ENCODE data around the gene CLIC1. TPM values are rescaled to one million over a fixed set of nuclear protein-coding genes. Genes with fewer than 3 reads are reported as not detected.

CLIC1 gene
- total RNA-seq, 4 donors from 2014 or later = 253 to 375 (median 362) TPM

DNA sequence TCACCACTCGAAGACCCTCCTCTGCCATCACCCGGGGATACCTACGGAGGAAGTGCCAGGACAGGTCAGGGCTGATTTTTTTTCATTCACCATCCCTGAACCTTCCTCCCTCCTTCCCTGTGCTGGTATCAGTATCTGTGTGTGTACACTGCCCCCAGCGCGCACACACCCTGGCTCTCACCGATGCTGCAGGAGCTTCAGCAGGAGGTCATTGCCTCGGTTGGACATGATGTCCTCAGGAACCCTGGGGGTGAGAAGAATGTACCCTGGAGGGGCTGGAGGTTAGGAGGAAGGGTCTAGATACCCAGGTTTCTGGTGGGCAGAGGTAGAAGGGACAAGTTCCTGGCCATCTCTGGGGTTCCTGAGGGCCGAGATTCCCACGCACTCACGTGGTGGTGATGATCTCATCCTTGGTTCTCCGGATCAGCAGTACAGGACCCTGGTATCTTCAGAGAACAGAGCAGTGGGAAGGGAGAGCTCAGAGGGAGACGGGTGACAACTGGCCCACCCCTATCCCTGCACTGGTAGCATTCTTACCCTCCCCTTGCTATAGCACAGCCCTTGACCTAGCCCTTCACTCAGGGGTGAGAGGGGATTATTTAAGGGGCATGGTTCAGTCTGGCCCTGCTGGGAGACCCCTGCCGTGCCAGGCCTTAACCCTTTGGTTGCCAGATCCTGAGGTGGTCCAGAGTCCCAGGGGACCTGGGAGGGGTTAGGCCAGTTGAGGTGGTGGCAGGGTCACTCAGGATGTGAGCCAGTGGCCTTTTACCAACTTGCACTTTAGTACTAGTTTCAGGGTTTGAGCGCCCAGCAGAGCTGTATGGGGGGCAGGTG is 48.3 kb downstream of the CLIC1 start:
- intact Hi-C loops (cut with DNase I; ENCODE audit: low total_unique reads) (loop anchor here (10.0 kb wide), 1 partner anchor 147 kb away; no protein-coding TSS in a partner anchor), in situ Hi-C loops (cut with MboI; ENCODE audit: low pct_ligation_motif_present in 1 of 4, low pct_unique_long_range_greater_than_20kb in 1 of 4, low sequenced_read_pairs in 3 of 4) (loop anchor here in 2 of 4 donors (5.0 to 10.0 kb wide), 2 partner anchors 77 to 79 kb away; partner anchors contain the start of gene SAPCD1 (in 1 of the 2))
- DNase-seq = no peak
- Histone ChIP-seq H3K27me3 (no peaks in the 10 kb centered on the region), H3K9me3 (no peaks in the 10 kb centered on the region), H3K4me3 (no peak overlapping the region), H3K4me1 (peaks cover 0 to 4% (median 0%) of the 10 kb centered on the region in 4 donors), H3K27ac (no peak overlapping the region), H3K36me3 (peaks cover 0 to 39% (median 18%) of the 10 kb centered on the region in 4 donors)
- WGBS, 2 donors (ENCODE audit: low coverage in 1 of 2) = 79 to 88% methylated on average over 2 to 14 of the region's 14 CpGs
- TF ChIP-seq, protein P1, sequence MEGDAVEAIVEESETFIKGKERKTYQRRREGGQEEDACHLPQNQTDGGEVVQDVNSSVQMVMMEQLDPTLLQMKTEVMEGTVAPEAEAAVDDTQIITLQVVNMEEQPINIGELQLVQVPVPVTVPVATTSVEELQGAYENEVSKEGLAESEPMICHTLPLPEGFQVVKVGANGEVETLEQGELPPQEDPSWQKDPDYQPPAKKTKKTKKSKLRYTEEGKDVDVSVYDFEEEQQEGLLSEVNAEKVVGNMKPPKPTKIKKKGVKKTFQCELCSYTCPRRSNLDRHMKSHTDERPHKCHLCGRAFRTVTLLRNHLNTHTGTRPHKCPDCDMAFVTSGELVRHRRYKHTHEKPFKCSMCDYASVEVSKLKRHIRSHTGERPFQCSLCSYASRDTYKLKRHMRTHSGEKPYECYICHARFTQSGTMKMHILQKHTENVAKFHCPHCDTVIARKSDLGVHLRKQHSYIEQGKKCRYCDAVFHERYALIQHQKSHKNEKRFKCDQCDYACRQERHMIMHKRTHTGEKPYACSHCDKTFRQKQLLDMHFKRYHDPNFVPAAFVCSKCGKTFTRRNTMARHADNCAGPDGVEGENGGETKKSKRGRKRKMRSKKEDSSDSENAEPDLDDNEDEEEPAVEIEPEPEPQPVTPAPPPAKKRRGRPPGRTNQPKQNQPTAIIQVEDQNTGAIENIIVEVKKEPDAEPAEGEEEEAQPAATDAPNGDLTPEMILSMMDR (IDR thresholded peaks at IDR 0.05) = no peak
- no peak for TF ChIP-seq POLR2AphosphoS5 (IDR thresholded peaks at IDR 0.05)
- TF ChIP-seq POLR2A (IDR thresholded peaks at IDR 0.05) = no peak

DNA sequence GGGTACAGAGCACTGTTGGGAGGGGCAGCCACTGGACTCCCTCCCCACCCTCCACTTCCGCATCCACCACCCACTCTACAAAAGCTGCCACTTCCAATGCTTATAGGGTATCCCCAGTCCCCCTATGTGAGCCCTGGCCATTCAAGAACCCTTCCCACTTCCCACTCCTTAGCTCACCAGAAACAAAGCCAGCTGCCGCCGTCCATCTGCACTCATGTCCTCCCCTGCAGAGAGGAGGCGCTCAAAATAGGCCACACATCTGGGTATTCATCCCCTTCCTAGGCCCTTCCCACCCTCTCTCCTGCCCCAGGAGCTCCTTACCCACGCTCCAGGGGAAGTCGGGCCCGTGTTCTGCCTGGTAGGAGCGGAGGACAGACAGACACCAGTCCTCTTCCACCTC is 49.0 kb downstream of the CLIC1 start:
- DNase-seq = no peak
- Histone ChIP-seq H3K9me3 (no peaks in the 10 kb centered on the region), H3K4me1 (peaks cover 0 to 6% (median 0%) of the 10 kb centered on the region in 4 donors), H3K4me3 (no peak overlapping the region), H3K36me3 (peaks cover 0 to 34% (median 16%) of the 10 kb centered on the region in 4 donors), H3K27me3 (no peaks in the 10 kb centered on the region), H3K27ac (no peak overlapping the region)
- intact Hi-C loops (cut with DNase I; ENCODE audit: low total_unique reads) = loop anchor here (10.0 kb wide), 1 partner anchor 147 kb away; no protein-coding TSS in a partner anchor
- in situ Hi-C loops (cut with MboI; ENCODE audit: low pct_ligation_motif_present in 1 of 4, low pct_unique_long_range_greater_than_20kb in 1 of 4, low sequenced_read_pairs in 3 of 4) = loop anchor here in 2 of 4 donors (5.0 to 10.0 kb wide), 2 partner anchors 77 to 80 kb away; partner anchors contain the start of gene SAPCD1 (in 1 of the 2)
- 87 to 89% methylated on average over 7 to 8 of the region's 8 CpGs for WGBS, 2 donors (ENCODE audit: low coverage in 1 of 2)
- TF ChIP-seq POLR2AphosphoS5 (IDR thresholded peaks at IDR 0.05) = no peak
- no peak for TF ChIP-seq EP300 (IDR thresholded peaks at IDR 0.05; ENCODE audit: low read depth)
- TF ChIP-seq, protein P1 (IDR thresholded peaks at IDR 0.05) = no peak
- TF ChIP-seq POLR2A (IDR thresholded peaks at IDR 0.05) = no peak

DNA sequence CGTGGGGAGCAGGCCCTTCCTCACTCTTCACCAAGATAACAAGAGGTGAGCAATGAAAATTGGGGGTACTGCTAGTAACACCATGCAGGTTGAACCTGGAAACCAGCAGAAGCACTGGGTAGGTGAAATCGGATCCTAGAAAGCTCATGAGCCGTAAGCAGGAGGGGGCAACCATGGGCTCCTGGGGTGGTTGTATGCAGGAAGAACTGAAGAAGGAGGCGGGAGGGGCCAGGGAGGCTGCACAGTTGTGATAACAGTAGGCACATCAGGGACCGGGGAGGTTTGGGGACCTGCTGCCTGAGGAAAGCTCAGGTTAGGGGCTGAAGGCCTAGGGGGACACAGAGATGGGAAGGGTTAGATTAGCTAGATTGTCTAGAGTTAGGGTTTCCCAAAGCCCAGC is 49.8 kb downstream of the CLIC1 start:
- Histone ChIP-seq H3K27ac (no peak overlapping the region), H3K27me3 (no peaks in the 10 kb centered on the region), H3K9me3 (no peaks in the 10 kb centered on the region), H3K4me1 (peaks cover 3 to 14% (median 4%) of the 10 kb centered on the region in 4 donors), H3K36me3 (peaks cover 0 to 28% (median 14%) of the 10 kb centered on the region in 4 donors), H3K4me3 (no peak overlapping the region)
- no peak for DNase-seq
- no peak for TF ChIP-seq POLR2AphosphoS5 (IDR thresholded peaks at IDR 0.05)
- TF ChIP-seq, protein P1 (IDR thresholded peaks at IDR 0.05) = no peak
- no peak for TF ChIP-seq EP300 (IDR thresholded peaks at IDR 0.05; ENCODE audit: low read depth)
- TF ChIP-seq POLR2A (IDR thresholded peaks at IDR 0.05) = no peak
- intact Hi-C loops (cut with DNase I; ENCODE audit: low total_unique reads) (loop anchor here (10.0 kb wide), 1 partner anchor 148 kb away; no protein-coding TSS in a partner anchor), in situ Hi-C loops (cut with MboI; ENCODE audit: low pct_ligation_motif_present in 1 of 4, low pct_unique_long_range_greater_than_20kb in 1 of 4, low sequenced_read_pairs in 3 of 4) (loop anchor here in 2 of 4 donors (5.0 to 10.0 kb wide), 2 partner anchors 78 to 81 kb away; partner anchors contain the start of gene SAPCD1 (in 1 of the 2))
- 61 to 87% methylated on average over 3 to 5 of the region's 5 CpGs for WGBS, 2 donors (ENCODE audit: low coverage in 1 of 2)

DNA sequence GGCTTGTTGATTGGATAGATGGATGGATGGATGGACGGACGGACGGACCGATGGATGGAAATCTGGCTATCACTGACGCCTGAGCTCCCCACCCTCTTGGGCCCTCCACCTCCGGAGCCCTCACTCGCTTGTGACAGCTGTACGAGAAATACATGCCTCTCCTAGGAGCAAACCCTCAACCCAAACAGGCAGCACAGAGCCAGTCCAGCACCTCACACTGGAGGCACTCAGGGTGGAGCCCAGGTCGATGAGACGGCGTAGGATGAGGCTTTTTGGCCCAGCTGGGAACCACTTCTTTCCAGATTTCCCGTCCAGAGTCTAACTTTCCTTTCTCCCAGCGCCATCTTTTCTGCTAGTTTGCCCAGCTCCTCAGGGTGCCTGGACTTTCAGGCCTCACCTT is 52.7 kb downstream of the CLIC1 start:
- DNase-seq = no peak
- TF ChIP-seq, protein P1 (IDR thresholded peaks at IDR 0.05) = no peak
- TF ChIP-seq POLR2A (IDR thresholded peaks at IDR 0.05) = no peak
- no peak for TF ChIP-seq EP300 (IDR thresholded peaks at IDR 0.05; ENCODE audit: low read depth)
- TF ChIP-seq POLR2AphosphoS5 (IDR thresholded peaks at IDR 0.05) = no peak
- H3K9me3 ChIP-seq = no peaks in the 10 kb centered on the region
- peaks cover 5 to 26% (median 11%) of the 10 kb centered on the region in 4 donors for H3K4me1 ChIP-seq
- peak overlapping the region in 1 of 4 donors; percentile 43 for H3K4me3 ChIP-seq
- WGBS, 2 donors (ENCODE audit: low coverage in 1 of 2) = 85 to 92% methylated on average over 7 to 13 of the region's 13 CpGs
- H3K27me3 ChIP-seq = no peaks in the 10 kb centered on the region
- H3K36me3 ChIP-seq = peaks cover 0 to 17% (median 10%) of the 10 kb centered on the region in 4 donors
- H3K27ac ChIP-seq = peak overlapping the region in 3 of 4 donors; percentile 26 to 78 (median 73)
- in situ Hi-C loops (cut with MboI; ENCODE audit: low pct_ligation_motif_present in 1 of 4, low pct_unique_long_range_greater_than_20kb in 1 of 4, low sequenced_read_pairs in 3 of 4) (loop anchor here in 1 of 4 donors (10.0 kb wide), 1 partner anchor 81 kb away; the partner anchor contains the start of gene SAPCD1), intact Hi-C loops (cut with DNase I; ENCODE audit: low total_unique reads) (loop anchor here (10.0 kb wide), 1 partner anchor 151 kb away; no protein-coding TSS in a partner anchor)

All from transverse colon (tissue), 4 donors.